Transverse colon (tissue), 3 donors: ENCODE results near the gene NSL1.

Source experiments
- EP300 ChIP-seq: sonication (generic); formaldehyde crosslinking; IDR thresholded peaks from one replicate; pipeline ENCODE4 v1.6.1; 2017; ENCODE audit warnings: antibody characterized with exemption, low read depth
- POLR2A ChIP-seq: fragments of 450-650 bp; IDR thresholded peaks from one replicate; pipeline ENCODE4 v1.6.1; 2016; ENCODE audit warnings: antibody characterized with exemption, mild to moderate bottlenecking, moderate library complexity
- TF ChIP-seq, protein P1 (sequence below), 5 experiments: fragments of 200-600 bp in 3 of 5; fragments of 450-650 bp in 2 of 5; sonication (generic) in 3 of 5; IDR thresholded peaks; 1 replicate in 2 of 5; 2 replicates in 3 of 5; pipeline ENCODE4 v1.5.1; 2016 to 2017; ENCODE audit warnings: antibody characterized with exemption in 5 of 5, inconsistent platforms in 3 of 5, mild to moderate bottlenecking in 2 of 5, moderate library complexity in 1 of 5

DNA sequence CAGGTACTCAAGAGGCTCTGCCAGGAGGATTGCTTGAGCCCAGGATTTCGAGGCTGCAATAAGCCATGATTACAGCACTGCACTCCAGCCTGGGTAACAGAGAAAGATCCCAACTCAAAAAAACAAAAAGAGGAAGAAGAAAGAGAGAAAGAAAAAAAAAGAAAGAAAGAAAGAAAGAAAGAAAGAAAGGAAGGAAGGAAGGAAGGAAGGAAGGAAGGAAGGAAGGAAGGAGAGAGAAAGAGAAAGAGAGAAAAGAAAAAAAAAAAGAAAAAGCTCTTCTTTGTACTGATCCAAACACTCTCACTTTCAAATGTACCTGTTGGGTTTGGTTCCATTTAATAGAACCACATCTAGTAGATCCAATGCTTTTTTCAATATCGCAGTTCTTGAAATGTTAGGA is 103.8 kb downstream of the NSL1 start:
- TF ChIP-seq, protein P1, sequence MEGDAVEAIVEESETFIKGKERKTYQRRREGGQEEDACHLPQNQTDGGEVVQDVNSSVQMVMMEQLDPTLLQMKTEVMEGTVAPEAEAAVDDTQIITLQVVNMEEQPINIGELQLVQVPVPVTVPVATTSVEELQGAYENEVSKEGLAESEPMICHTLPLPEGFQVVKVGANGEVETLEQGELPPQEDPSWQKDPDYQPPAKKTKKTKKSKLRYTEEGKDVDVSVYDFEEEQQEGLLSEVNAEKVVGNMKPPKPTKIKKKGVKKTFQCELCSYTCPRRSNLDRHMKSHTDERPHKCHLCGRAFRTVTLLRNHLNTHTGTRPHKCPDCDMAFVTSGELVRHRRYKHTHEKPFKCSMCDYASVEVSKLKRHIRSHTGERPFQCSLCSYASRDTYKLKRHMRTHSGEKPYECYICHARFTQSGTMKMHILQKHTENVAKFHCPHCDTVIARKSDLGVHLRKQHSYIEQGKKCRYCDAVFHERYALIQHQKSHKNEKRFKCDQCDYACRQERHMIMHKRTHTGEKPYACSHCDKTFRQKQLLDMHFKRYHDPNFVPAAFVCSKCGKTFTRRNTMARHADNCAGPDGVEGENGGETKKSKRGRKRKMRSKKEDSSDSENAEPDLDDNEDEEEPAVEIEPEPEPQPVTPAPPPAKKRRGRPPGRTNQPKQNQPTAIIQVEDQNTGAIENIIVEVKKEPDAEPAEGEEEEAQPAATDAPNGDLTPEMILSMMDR (IDR thresholded peaks at IDR 0.05): no peak
- no peak for TF ChIP-seq POLR2A
- no peak for TF ChIP-seq EP300
